ENCODE data around the gene DCBLD1.

DNA sequence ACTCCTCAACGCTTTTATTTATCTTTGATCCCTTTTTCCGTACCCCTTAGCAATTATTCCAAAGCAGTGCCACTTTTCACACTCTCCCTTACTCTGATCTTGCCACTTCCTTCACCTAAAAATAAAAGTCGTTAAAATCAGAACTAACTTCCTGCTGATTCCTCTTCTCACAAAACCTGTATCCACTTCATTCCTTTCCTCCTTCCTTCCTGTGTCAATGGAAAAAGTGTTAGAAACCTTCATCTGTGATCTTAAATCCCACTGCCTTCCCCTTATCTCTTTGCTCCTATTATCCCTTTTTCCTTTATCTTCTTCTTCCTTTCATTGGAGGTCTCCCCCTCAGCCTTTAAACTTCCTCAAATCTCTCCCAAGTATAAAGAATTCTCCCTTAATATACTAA, 70.7 kb downstream of the DCBLD1 start:
- no peak for TF ChIP-seq POLR2A (IDR thresholded peaks at IDR 0.05)
- TF ChIP-seq, protein P1, sequence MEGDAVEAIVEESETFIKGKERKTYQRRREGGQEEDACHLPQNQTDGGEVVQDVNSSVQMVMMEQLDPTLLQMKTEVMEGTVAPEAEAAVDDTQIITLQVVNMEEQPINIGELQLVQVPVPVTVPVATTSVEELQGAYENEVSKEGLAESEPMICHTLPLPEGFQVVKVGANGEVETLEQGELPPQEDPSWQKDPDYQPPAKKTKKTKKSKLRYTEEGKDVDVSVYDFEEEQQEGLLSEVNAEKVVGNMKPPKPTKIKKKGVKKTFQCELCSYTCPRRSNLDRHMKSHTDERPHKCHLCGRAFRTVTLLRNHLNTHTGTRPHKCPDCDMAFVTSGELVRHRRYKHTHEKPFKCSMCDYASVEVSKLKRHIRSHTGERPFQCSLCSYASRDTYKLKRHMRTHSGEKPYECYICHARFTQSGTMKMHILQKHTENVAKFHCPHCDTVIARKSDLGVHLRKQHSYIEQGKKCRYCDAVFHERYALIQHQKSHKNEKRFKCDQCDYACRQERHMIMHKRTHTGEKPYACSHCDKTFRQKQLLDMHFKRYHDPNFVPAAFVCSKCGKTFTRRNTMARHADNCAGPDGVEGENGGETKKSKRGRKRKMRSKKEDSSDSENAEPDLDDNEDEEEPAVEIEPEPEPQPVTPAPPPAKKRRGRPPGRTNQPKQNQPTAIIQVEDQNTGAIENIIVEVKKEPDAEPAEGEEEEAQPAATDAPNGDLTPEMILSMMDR (IDR thresholded peaks at IDR 0.05): no peak
